ENCODE results near the gene CLDN15.

- TF ChIP-seq POLR2A (IDR thresholded peaks at IDR 0.05; ENCODE audit: low read length) (no peak), GATA1 (IDR thresholded peaks at IDR 0.05; ENCODE audit: low read depth, low read length) (no peak)
Observed at GRCh38 chr7:101231644-101232043, 6.0 kb downstream of the CLDN15 start.

Data from erythroblast (primary cell).